Calu3 (cell line): Measurements from ENCODE around the gene NPAS3. TPM values are rescaled to one million over a fixed set of nuclear protein-coding genes. Genes with fewer than 3 reads are reported as not detected.

Source experiments
- BruUV-seq: library from RNA; stranded (reverse); fragments of 400-500 nt; replicated peaks from 2 replicates; lab custom pipeline; 2021; lab: Mats Ljungman, UMichigan
- CTCF ChIA-PET: fragments of 300-600 bp; sonication (Branson Sonifier 250); formaldehyde crosslinking; loops from one replicate; lab custom pipeline; 2022; ENCODE audit warnings: antibody characterized with exemption; lab: Charles Lee
- DNase-seq: peaks from one replicate; pipeline ENCODE4 v3.0.0; 2022
- H3K27ac Mint-ChIP-seq: one replicate; pipeline ENCODE4 v1.8.0; 2022; ENCODE audit warnings: mixed read lengths; ENCODE audit not compliant: unreplicated experiment
- H3K27me3 Mint-ChIP-seq: one replicate; pipeline ENCODE4 v1.8.0; 2022; ENCODE audit warnings: mixed read lengths; ENCODE audit not compliant: unreplicated experiment
- H3K36me3 Mint-ChIP-seq: one replicate; pipeline ENCODE4 v1.8.0; 2022; ENCODE audit warnings: mild to moderate bottlenecking, moderate library complexity, mixed read lengths; ENCODE audit not compliant: insufficient read depth, unreplicated experiment
- H3K4me1 Mint-ChIP-seq: one replicate; pipeline ENCODE4 v1.8.0; 2022; ENCODE audit warnings: mild to moderate bottlenecking, low read depth, mixed read lengths; ENCODE audit not compliant: unreplicated experiment
- H3K4me3 Mint-ChIP-seq: one replicate; pipeline ENCODE4 v1.8.0; 2022; ENCODE audit warnings: mild to moderate bottlenecking, low read depth, moderate library complexity, mixed read lengths; ENCODE audit not compliant: unreplicated experiment
- H3K9me3 Mint-ChIP-seq: one replicate; pipeline ENCODE4 v1.8.0; 2022; ENCODE audit warnings: low read depth, mixed read lengths; ENCODE audit not compliant: unreplicated experiment
- intact Hi-C: fragments of 100-400 bp; cut with micrococcal nuclease; formaldehyde crosslinking; loops from one replicate; pipeline ENCODE4 v1.10.0; 2022; ENCODE audit not compliant: unreplicated experiment
- total RNA-seq: library from RNA; stranded (reverse); gene quantifications from 2 replicates; pipeline ENCODE4 v1.2.3, GENCODE V29; 2022
- TF ChIP-seq, protein P1 (sequence below): fragments of 200-600 bp; IDR thresholded peaks from one replicate; pipeline ENCODE4 v1.8.0; 2022; ENCODE audit warnings: antibody characterized with exemption; ENCODE audit not compliant: unreplicated experiment

The NPAS3 gene
- total RNA-seq, 1 experiment from 2014 or later, result not detected

DNA sequence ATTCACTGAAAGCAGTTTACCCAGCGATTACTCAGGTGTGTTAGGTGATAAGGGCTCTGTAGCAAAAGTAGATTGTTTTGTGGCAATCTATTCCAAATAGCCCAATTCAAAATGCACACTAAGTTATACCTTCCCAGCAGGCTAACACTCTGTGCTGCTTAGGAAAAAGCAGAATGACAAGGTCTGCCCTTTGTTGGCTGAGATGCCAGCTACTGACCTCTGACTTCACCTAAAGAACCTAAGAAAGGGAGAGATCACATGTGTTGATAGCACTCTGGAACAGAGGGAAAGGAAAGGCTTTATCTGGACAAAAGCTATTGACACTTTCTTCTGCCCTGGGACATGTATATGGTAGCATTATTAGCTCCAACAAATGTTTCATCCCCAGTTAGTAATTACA is 609.9 kb downstream of the NPAS3 start:
- no peak overlapping the region for H3K27ac Mint-ChIP-seq
- CTCF ChIA-PET, result no interaction called here
- no peak overlapping the region for H3K4me3 Mint-ChIP-seq
- TF ChIP-seq, protein P1, sequence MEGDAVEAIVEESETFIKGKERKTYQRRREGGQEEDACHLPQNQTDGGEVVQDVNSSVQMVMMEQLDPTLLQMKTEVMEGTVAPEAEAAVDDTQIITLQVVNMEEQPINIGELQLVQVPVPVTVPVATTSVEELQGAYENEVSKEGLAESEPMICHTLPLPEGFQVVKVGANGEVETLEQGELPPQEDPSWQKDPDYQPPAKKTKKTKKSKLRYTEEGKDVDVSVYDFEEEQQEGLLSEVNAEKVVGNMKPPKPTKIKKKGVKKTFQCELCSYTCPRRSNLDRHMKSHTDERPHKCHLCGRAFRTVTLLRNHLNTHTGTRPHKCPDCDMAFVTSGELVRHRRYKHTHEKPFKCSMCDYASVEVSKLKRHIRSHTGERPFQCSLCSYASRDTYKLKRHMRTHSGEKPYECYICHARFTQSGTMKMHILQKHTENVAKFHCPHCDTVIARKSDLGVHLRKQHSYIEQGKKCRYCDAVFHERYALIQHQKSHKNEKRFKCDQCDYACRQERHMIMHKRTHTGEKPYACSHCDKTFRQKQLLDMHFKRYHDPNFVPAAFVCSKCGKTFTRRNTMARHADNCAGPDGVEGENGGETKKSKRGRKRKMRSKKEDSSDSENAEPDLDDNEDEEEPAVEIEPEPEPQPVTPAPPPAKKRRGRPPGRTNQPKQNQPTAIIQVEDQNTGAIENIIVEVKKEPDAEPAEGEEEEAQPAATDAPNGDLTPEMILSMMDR, result no peak
- DNase-seq, result no peak
- H3K4me1 Mint-ChIP-seq, result no peaks in the 10 kb centered on the region
- H3K9me3 Mint-ChIP-seq, result no peaks in the 10 kb centered on the region
- no peaks in the 10 kb centered on the region for H3K36me3 Mint-ChIP-seq
- BruUV-seq, result no TSS peak
- intact Hi-C loops, result no loop called here
- H3K27me3 Mint-ChIP-seq, result no peaks in the 10 kb centered on the region

DNA sequence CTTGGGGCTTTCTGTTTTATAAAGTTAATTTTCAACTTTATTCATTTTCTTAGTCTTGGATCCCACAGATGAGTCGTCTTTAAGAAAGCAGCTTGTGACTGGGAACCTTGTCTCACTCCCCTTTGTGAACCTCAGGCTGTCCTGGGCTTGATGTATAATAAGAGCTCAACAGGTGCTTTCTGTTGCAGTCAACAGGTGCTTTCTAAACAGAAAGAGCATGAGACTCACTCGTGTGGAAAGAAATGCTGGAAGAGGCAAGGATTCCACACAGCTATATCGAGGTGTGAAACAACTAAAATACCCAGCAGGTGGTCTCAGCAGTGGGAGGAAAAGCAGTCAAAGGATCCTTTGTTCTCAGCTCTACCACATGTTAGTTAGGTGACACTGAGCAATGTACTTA is 613.3 kb downstream of the NPAS3 start:
- Mint-ChIP-seq H3K9me3 (no peaks in the 10 kb centered on the region), H3K36me3 (no peaks in the 10 kb centered on the region), H3K27ac (no peak overlapping the region), H3K4me1 (no peaks in the 10 kb centered on the region), H3K27me3 (no peaks in the 10 kb centered on the region), H3K4me3 (no peak overlapping the region)
- TF ChIP-seq, protein P1, result no peak
- no TSS peak for BruUV-seq
- intact Hi-C loops, result no loop called here
- DNase-seq, result no peak
- CTCF ChIA-PET, result no interaction called here

DNA sequence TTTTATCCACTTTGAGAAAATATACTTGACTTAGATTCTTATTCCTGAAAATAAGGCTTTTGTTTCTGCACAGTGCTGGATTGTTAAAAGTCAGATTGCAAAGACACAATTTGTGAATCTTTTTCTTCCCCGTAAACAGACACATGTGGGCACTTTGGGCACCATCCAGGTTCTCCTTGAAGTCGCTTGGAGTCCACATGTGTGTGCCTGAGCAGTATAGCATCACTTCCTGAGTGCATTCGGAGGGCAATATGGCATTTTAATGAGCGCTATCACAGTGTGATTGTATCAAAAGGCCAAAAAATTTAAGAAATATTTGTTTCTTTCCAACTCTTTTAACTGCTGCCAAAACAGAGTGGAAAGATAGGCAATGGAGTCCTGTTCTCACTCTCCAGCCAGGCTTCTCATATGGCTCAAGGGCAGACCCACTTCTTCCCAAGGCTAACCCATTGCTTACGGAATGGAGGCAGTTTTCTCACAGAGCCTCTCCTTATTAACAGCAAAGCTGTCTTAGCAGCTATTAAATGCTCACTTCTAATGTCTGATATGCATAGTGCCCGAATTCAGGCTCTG is 615.1 kb downstream of the NPAS3 start:
- no peaks in the 10 kb centered on the region for H3K9me3 Mint-ChIP-seq
- no peak overlapping the region for H3K4me3 Mint-ChIP-seq
- no peak for DNase-seq
- TF ChIP-seq, protein P1, result no peak
- no peaks in the 10 kb centered on the region for H3K27me3 Mint-ChIP-seq
- no peaks in the 10 kb centered on the region for H3K4me1 Mint-ChIP-seq
- intact Hi-C loops, result no loop called here
- BruUV-seq, result no TSS peak
- CTCF ChIA-PET, result no interaction called here
- H3K36me3 Mint-ChIP-seq, result no peaks in the 10 kb centered on the region
- H3K27ac Mint-ChIP-seq, result no peak overlapping the region

DNA sequence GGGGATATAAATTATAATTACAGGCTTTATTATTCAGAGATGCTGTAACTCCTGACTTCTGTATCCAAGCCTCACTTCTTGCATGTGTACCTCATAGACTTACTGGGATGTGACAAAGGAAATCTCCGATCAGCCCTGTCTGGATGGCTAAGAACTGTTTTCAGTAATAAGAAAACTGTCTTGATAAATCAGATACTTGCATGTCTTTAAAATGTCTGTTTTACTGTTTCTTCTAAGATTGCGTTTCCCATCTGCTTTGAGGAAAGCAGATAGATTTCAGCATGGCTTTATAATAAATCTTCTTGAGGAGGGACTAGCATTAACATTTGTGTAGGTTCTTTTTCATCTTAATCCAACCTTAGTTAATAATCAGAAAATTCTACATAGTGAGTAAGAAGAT is 616.3 kb downstream of the NPAS3 start:
- BruUV-seq, result no TSS peak
- intact Hi-C loops, result no loop called here
- no peaks in the 10 kb centered on the region for H3K27me3 Mint-ChIP-seq

More for the DNA sequence above, 616.3 kb downstream of the NPAS3 start:
- TF ChIP-seq, protein P1, result no peak
- H3K27ac Mint-ChIP-seq, result no peak overlapping the region
- CTCF ChIA-PET, result no interaction called here
- no peaks in the 10 kb centered on the region for H3K9me3 Mint-ChIP-seq
- H3K36me3 Mint-ChIP-seq, result no peaks in the 10 kb centered on the region
- H3K4me3 Mint-ChIP-seq, result no peak overlapping the region
- H3K4me1 Mint-ChIP-seq, result no peaks in the 10 kb centered on the region
- DNase-seq, result no peak
